HG03575 (cell line): Measurements from ENCODE around the gene THUMPD2.

Source experiments
- ATAC-seq: cut with Tn5 transposase; IDR thresholded peaks from one replicate; pipeline ENCODE4 v1.9.1; 2021; ENCODE audit not compliant: unreplicated experiment, insufficient number of reproducible peaks, low FRiP score; ENCODE audit errors: extremely low read depth

THUMPD2 gene

DNA sequence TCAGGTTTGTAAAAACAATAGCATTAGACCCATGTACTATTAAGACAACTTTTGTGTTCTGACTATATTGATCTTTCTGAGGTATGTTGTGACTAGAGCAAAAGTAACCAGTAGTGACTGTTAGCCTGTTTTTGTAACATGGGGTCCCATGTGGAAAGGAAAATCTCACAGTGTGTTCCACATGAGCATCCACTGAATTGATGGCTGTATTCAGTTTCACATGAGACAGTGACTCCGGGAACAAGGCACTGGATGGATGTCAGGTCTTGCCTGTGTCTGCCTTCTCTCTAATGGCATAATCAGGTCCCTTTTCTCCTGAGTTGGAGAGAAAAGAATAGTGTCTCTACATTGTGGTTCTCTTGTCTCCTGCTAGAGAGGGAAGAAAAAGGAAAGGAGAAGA is 85.8 kb downstream of the THUMPD2 start:
- ATAC-seq, result no peak

DNA sequence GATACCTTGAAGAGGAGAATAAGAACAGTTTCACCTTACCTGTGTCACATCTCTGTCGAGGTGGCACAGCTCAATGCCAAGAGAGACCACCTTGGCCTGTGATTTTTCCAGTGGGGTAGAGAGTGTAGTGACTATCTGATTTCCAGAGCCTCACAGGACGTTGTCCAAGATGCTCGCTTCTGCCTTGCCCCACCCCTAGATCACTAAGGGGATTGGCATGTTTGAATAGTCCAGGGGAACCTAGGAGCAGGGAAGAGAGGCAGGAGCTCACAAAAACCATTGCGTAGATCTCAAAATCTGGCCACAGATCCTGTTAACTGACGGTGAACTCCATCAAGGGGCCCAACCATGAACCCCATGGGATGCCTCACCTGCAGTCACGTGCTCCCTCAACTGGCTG is 89.2 kb downstream of the THUMPD2 start:
- ATAC-seq, result no peak

GRCh38 chr2:39689272-39689841 is 89.7 kb downstream of the THUMPD2 start:
- no peak for ATAC-seq

- no peak for ATAC-seq
Measured at GRCh38 chr2:39688181-39688580, 90.9 kb downstream of the THUMPD2 start.

DNA sequence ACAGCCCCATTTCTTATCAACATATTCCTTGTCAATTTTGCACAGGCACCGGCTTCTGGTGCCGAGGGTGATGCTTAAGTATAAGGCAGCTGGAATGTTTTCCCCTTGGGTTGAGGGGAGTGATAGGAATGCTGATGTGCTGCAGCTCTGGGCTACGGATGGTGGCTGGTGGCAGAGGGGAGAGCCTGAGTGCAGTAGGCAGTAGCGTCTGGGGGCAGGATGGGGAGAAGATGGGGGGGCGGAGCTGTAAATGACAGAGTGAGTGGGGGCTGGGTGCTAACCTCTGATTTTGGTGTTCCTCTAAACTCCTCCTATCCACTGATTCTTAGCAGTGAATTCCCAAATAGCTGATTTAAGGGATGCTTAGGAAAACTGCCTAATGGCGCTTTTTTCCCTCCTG is 92.6 kb downstream of the THUMPD2 start:
- ATAC-seq, result no peak
